ENCODE measurements around the gene BICDL2. TPM values are rescaled to one million over a fixed set of nuclear protein-coding genes. Genes with fewer than 3 reads are reported as not detected.

The BICDL2 gene
- total and polyA plus RNA-seq, 2 donors (not counting 1 experiment from before 2014, with no cell fraction given) = not detected

DNA sequence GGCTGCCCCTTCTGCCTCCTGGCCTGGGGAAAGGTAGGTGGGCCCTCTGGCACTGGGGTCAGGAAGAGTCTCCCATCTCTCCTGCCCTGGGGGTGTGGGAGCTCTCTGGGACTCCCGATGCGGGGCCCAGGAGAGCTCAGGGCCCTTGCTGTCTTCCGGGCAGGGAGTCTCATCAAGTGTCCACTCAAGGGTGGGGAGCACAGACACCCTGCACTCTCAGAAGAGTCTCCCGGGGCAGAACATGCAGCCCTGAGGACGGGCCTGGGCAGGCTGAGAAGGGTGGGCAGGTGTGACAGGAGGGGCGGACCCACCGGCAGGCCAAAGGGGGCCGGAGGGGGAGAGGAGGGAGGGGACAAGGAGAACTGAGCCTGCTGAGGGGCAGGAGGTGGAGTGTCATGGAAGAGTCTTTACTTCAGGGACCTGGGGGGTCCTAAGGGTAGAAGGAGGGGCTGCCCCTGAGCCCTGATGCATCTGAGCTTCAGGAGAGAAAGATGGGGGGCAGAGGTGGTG is 48.1 kb downstream of the BICDL2 start:
- DNase-seq (ENCODE audit: low read depth in 2 of 2) = no peak
- H3K9me3 ChIP-seq (ENCODE audit: control insufficient read depth, insufficient read depth, low read depth, low read length) = no peaks in the 10 kb centered on the region
- no peaks in the 10 kb centered on the region for H3K36me3 ChIP-seq (ENCODE audit: control insufficient read depth, insufficient read depth, low read length)
- TF ChIP-seq, protein P1, sequence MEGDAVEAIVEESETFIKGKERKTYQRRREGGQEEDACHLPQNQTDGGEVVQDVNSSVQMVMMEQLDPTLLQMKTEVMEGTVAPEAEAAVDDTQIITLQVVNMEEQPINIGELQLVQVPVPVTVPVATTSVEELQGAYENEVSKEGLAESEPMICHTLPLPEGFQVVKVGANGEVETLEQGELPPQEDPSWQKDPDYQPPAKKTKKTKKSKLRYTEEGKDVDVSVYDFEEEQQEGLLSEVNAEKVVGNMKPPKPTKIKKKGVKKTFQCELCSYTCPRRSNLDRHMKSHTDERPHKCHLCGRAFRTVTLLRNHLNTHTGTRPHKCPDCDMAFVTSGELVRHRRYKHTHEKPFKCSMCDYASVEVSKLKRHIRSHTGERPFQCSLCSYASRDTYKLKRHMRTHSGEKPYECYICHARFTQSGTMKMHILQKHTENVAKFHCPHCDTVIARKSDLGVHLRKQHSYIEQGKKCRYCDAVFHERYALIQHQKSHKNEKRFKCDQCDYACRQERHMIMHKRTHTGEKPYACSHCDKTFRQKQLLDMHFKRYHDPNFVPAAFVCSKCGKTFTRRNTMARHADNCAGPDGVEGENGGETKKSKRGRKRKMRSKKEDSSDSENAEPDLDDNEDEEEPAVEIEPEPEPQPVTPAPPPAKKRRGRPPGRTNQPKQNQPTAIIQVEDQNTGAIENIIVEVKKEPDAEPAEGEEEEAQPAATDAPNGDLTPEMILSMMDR (conservative IDR thresholded peaks at IDR 0.05 in 1 of 2, IDR thresholded peaks at IDR 0.05 in 1 of 2; ENCODE audit: low read depth in 1 of 2, low read length in 2 of 2) = no peak
- TF ChIP-seq EZH2 (IDR thresholded peaks at IDR 0.05; ENCODE audit: low read length, missing control alignments) = no peak
- no peaks in the 10 kb centered on the region for H3K27me3 ChIP-seq (ENCODE audit: control insufficient read depth, insufficient read depth, low read length)
- H3K4me2 ChIP-seq (ENCODE audit: extremely low read depth, insufficient read depth, low read length) = no peak overlapping the region
- no peak overlapping the region for H2AFZ ChIP-seq (ENCODE audit: low read length)
- no peak overlapping the region for H3K4me3 ChIP-seq (replicated peaks in 1 of 4; ENCODE audit: control extremely low read depth in 1 of 4, insufficient read depth in 1 of 4, low read depth in 3 of 4, low read length in 4 of 4)
- no peak overlapping the region for H3K9ac ChIP-seq (ENCODE audit: insufficient read depth, low read length)
- no peaks in the 10 kb centered on the region for H3K79me2 ChIP-seq (ENCODE audit: control insufficient read depth, insufficient read depth, low read length)
- no peaks in the 10 kb centered on the region for H4K20me1 ChIP-seq (ENCODE audit: control insufficient read depth, extremely low read depth, insufficient read depth, low read length)
- no peak overlapping the region for H3K27ac ChIP-seq (ENCODE audit: insufficient read depth, low read length)
- H3K4me1 ChIP-seq (ENCODE audit: control insufficient read depth, extremely low read depth, insufficient read depth, low read length) = no peaks in the 10 kb centered on the region

DNA sequence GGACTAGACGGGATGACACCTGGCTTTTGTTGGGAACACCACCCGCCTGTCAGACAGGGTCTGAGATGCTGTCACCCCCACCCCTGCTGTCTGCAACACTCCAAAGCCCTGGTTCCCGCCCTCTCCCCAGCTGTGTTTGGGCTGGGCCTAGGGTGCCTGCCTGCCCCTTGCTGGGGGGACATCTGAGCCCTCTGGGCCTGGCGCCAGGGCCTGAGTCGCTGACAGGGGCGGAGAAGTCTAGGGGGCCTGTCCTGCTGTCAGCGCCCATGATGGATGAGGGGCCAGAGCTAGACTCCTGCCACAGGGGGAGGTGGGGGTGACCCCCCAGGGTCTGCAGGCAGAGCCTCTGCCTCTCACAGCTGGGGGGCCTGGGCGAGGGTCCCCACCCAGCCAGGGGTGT is 48.9 kb downstream of the BICDL2 start:
- no peaks in the 10 kb centered on the region for H3K36me3 ChIP-seq (ENCODE audit: control insufficient read depth, insufficient read depth, low read length)
- H3K9ac ChIP-seq (ENCODE audit: insufficient read depth, low read length) = no peak overlapping the region
- no peaks in the 10 kb centered on the region for H3K4me1 ChIP-seq (ENCODE audit: control insufficient read depth, extremely low read depth, insufficient read depth, low read length)
- H3K4me3 ChIP-seq (replicated peaks in 1 of 4; ENCODE audit: control extremely low read depth in 1 of 4, insufficient read depth in 1 of 4, low read depth in 3 of 4, low read length in 4 of 4) = no peak overlapping the region
- H3K79me2 ChIP-seq (ENCODE audit: control insufficient read depth, insufficient read depth, low read length) = no peaks in the 10 kb centered on the region
- DNase-seq (ENCODE audit: low read depth in 2 of 2) = peak in 1 of 2 donors; percentile 18
- H3K27ac ChIP-seq (ENCODE audit: insufficient read depth, low read length) = no peak overlapping the region
- no peak overlapping the region for H3K4me2 ChIP-seq (ENCODE audit: extremely low read depth, insufficient read depth, low read length)
- H2AFZ ChIP-seq (ENCODE audit: low read length) = no peak overlapping the region
- H4K20me1 ChIP-seq (ENCODE audit: control insufficient read depth, extremely low read depth, insufficient read depth, low read length) = no peaks in the 10 kb centered on the region
- no peak for TF ChIP-seq EZH2 (IDR thresholded peaks at IDR 0.05; ENCODE audit: low read length, missing control alignments)
- TF ChIP-seq, protein P1 (conservative IDR thresholded peaks at IDR 0.05 in 1 of 2, IDR thresholded peaks at IDR 0.05 in 1 of 2; ENCODE audit: low read depth in 1 of 2, low read length in 2 of 2) = no peak
- no peaks in the 10 kb centered on the region for H3K9me3 ChIP-seq (ENCODE audit: control insufficient read depth, insufficient read depth, low read depth, low read length)
- H3K27me3 ChIP-seq (ENCODE audit: control insufficient read depth, insufficient read depth, low read length) = no peaks in the 10 kb centered on the region

DNA sequence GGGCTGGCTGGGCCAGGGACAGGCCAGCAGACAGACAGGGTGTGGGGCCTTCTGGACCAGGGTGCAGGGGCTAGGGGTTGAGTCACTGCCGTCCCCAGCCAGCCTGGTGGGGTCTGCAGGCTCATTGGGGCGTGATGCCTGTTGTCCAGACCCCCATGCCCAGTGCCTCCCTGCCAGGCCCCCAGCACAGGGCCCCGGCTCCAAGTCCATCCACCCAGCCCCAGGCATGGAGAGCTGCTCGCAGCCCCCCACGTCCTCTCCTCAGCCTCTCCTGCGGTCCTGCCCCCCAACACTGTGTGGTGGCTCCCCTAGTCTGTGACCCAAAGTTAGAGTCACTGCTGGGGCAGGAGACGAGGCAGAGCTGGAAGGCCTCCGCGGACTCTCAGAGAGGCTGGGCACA is 49.5 kb downstream of the BICDL2 start:
- Histone ChIP-seq H3K4me3 (replicated peaks in 1 of 4; ENCODE audit: control extremely low read depth in 1 of 4, insufficient read depth in 1 of 4, low read depth in 3 of 4, low read length in 4 of 4) (no peak overlapping the region), H3K79me2 (ENCODE audit: control insufficient read depth, insufficient read depth, low read length) (no peaks in the 10 kb centered on the region)
- TF ChIP-seq, protein P1 (conservative IDR thresholded peaks at IDR 0.05 in 1 of 2, IDR thresholded peaks at IDR 0.05 in 1 of 2; ENCODE audit: low read depth in 1 of 2, low read length in 2 of 2) = no peak
- TF ChIP-seq EZH2 (IDR thresholded peaks at IDR 0.05; ENCODE audit: low read length, missing control alignments) = no peak

More for the DNA sequence above, 49.5 kb downstream of the BICDL2 start:
- Histone ChIP-seq H2AFZ (ENCODE audit: low read length) (no peak overlapping the region), H3K4me2 (ENCODE audit: extremely low read depth, insufficient read depth, low read length) (no peak overlapping the region), H3K9ac (ENCODE audit: insufficient read depth, low read length) (no peak overlapping the region), H4K20me1 (ENCODE audit: control insufficient read depth, extremely low read depth, insufficient read depth, low read length) (no peaks in the 10 kb centered on the region), H3K9me3 (ENCODE audit: control insufficient read depth, insufficient read depth, low read depth, low read length) (no peaks in the 10 kb centered on the region), H3K27ac (ENCODE audit: insufficient read depth, low read length) (no peak overlapping the region), H3K36me3 (ENCODE audit: control insufficient read depth, insufficient read depth, low read length) (no peaks in the 10 kb centered on the region), H3K27me3 (ENCODE audit: control insufficient read depth, insufficient read depth, low read length) (no peaks in the 10 kb centered on the region), H3K4me1 (ENCODE audit: control insufficient read depth, extremely low read depth, insufficient read depth, low read length) (no peaks in the 10 kb centered on the region)
- DNase-seq (ENCODE audit: low read depth in 2 of 2) = no peak

Data from fibroblast of lung (primary cell).